PC-3 (cell line): ENCODE measurements around the gene TCAP.

Source experiments
- CTCF ChIP-seq: fragments of 300-600 bp; sonication (generic); conservative IDR thresholded peaks from 2 replicates; pipeline ENCODE4 v1.5.1; 2017; ENCODE audit warnings: antibody characterized with exemption, low read depth, mild to moderate bottlenecking, low read length
- EZH2phosphoT487 ChIP-seq: fragments of 300-600 bp; sonication (generic); IDR thresholded peaks from 2 replicates; pipeline ENCODE4 v1.6.1; 2018; ENCODE audit warnings: mild to moderate bottlenecking, antibody characterized with exemption, low read length, borderline replicate concordance

GRCh38 chr17:39669897-39670735 is 5.0 kb downstream of the TCAP start:
- TF ChIP-seq CTCF = no peak
- TF ChIP-seq EZH2phosphoT487 = no peak
